Measurements from ENCODE around the gene CRYAB.

DNA sequence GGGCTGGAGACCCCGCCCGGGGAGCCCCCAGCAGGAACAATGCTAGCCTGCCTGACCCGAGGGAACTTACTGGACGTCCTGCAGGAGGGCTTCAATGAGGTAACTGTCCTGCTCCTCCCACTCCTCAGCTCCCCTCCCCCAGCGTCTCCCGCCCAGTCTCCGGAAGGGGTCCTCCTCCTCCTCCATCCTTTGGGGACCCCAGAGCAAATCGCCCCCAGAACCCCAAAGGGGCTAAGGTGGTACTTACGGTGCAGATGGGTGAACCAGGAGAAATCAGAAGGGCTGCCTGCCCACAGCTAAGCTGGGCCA, 25.8 kb upstream of the CRYAB start:
- TF ChIP-seq, protein P1, sequence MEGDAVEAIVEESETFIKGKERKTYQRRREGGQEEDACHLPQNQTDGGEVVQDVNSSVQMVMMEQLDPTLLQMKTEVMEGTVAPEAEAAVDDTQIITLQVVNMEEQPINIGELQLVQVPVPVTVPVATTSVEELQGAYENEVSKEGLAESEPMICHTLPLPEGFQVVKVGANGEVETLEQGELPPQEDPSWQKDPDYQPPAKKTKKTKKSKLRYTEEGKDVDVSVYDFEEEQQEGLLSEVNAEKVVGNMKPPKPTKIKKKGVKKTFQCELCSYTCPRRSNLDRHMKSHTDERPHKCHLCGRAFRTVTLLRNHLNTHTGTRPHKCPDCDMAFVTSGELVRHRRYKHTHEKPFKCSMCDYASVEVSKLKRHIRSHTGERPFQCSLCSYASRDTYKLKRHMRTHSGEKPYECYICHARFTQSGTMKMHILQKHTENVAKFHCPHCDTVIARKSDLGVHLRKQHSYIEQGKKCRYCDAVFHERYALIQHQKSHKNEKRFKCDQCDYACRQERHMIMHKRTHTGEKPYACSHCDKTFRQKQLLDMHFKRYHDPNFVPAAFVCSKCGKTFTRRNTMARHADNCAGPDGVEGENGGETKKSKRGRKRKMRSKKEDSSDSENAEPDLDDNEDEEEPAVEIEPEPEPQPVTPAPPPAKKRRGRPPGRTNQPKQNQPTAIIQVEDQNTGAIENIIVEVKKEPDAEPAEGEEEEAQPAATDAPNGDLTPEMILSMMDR (IDR thresholded peaks at IDR 0.05; ENCODE audit: low read depth, low read length) = no peak
- no peak for TF ChIP-seq EZH2phosphoT487 (IDR thresholded peaks at IDR 0.05; ENCODE audit: low read depth)

Measured in OCI-LY3 (cell line).